ENCODE data around the gene AIP.

The AIP gene

DNA sequence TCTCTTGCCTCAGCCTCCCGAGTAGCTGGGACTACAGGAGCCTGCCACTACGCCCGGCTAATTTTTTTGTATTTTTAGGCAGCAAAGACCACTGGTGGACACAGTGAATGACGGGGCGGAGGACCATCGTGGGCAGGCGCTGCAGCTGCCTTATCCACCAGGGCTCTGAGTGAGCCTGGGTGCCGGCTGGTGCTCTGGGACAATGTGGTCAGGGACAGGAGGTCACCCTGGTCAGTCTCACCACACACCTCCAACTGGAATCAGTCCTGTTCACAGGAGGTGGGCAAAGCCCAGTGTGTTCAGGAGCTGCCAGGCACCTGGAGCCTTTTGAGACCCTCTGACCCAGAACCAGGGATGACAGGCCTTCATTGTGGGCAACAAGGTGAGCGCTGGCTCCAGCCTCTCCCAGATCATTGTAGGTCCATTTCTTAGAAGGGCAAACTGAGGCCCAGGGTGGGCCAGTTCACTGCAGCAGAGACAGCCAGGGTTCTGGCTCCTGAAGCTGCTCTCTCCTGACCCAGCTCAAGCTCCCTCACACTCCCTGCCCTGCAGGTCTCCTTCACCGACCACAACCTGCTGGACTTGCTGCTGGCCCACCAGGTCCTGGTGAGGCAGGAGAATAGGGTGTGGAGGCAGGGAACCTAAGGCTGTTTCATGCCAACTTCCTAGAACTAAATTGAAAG lies 56.1 kb downstream of the AIP start:
- Histone ChIP-seq H3K27me3 (no peaks in the 10 kb centered on the region), H3K4me1 (peaks cover 0 to 19% (median 4%) of the 10 kb centered on the region in 10 experiments; a peak in 11 of 20 replicates), H3K4me3 (no peak overlapping the region), H3K9ac (no peak overlapping the region), H3K36me3 (no peaks in the 10 kb centered on the region), H3K27ac (no peak overlapping the region), H3K4me2 (no peak overlapping the region), H3K9me3 (replicated peaks in 1 of 11) (peaks cover 35 to 55% (median 44%) of the 10 kb centered on the region in 11 experiments), H4K20me1 (no peaks in the 10 kb centered on the region)
- no peak for TF ChIP-seq Cebpa-rat (IDR thresholded peaks at IDR 0.05)

DNA sequence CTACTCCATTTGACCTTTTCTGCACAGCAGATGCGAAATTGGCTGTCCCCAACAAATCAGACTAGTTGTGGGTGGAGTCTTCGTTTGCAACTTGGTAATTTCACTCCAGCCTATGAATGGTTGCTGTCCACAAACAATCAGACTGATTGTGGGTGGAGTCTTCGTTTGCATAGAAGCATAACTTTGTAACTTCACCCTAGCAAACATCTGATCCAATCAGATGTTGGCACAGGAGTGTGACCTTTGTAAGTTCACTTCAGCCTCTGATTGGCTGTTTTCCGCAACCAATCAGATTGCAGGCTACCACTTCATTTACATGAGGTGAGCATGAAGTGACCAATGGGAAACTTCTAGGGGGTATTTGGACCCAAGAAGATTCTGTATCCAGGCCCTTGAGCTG lies 56.7 kb downstream of the AIP start:
- Histone ChIP-seq H3K36me3 (no peaks in the 10 kb centered on the region), H3K4me1 (peaks cover 0 to 25% (median 10%) of the 10 kb centered on the region in 10 experiments; a peak in 16 of 20 replicates), H3K4me3 (no peak overlapping the region), H4K20me1 (no peaks in the 10 kb centered on the region), H3K27me3 (no peaks in the 10 kb centered on the region), H3K9ac (no peak overlapping the region), H3K9me3 (replicated peaks in 1 of 11) (peaks cover 29 to 49% (median 38%) of the 10 kb centered on the region in 11 experiments), H3K27ac (no peak overlapping the region), H3K4me2 (no peak overlapping the region)
- no peak for TF ChIP-seq Cebpa-rat (IDR thresholded peaks at IDR 0.05)

All from BLaER1 treated with 17β-estradiol and CSF1 and Interleukin-3, amounts not matched to agents 10 nM and 100 nM (cell line).